AG04450 (cell line): ENCODE measurements around the gene ITPR3. TPM values are rescaled to one million over a fixed set of nuclear protein-coding genes. Genes with fewer than 3 reads are reported as not detected.

ENCODE experiments used
- CTCF ChIA-PET: fragments of 300-600, 350-600 bp; formaldehyde crosslinking; extraction: SDS; loops from one replicate; lab custom pipeline; 2022; ENCODE audit warnings: antibody characterized with exemption, inconsistent platforms; lab: Charles Lee
- POLR2A ChIA-PET: fragments of 350-600 bp; formaldehyde crosslinking; extraction: SDS; loops from one replicate; lab custom pipeline; 2021; ENCODE audit warnings: antibody characterized with exemption, inconsistent platforms; lab: Yijun Ruan, JAX
- DNase-seq: peaks from one replicate; pipeline ENCODE4 v3.0.0-alpha.2; 2011; ENCODE audit warnings: low read depth, low spot score
- H3K27ac ChIP-seq: one replicate; pipeline ENCODE4 v1.5.1; 2012; ENCODE audit warnings: low read depth, low read length, control low read depth
- H3K27me3 ChIP-seq: one replicate; pipeline ENCODE4 v1.6.0; 2012; ENCODE audit warnings: low read length; ENCODE audit not compliant: control insufficient read depth, insufficient read depth
- H3K4me3 ChIP-seq: 2 replicates; pipeline ENCODE4 v1.5.1; 2011; ENCODE audit warnings: mild to moderate bottlenecking, low read depth, low read length, control low read depth
- H3K9me3 ChIP-seq: 2 replicates; pipeline ENCODE4 v1.5.1; 2012; ENCODE audit warnings: low read length; ENCODE audit not compliant: control insufficient read depth, insufficient read depth
- CTCF ChIP-seq: IDR thresholded peaks from 2 replicates; pipeline ENCODE4 v1.5.1; 2011; ENCODE audit warnings: low read depth, low read length, control low read depth, inconsistent platforms
- polyA plus RNA-seq: library from polyadenylated mRNA; depleted of rRNA; stranded (reverse); fragments of >200 nt; gene quantifications from 2 replicates; pipeline ENCODE4 v1.2.3, GENCODE V29; 2011

Gene ITPR3
- polyA plus RNA-seq, 1 experiment: 4.4 TPM

- H3K27me3 ChIP-seq: no peaks in the 10 kb centered on the region
- no peak for DNase-seq
- TF ChIP-seq CTCF: no peak
- no peak overlapping the region for H3K4me3 ChIP-seq
- CTCF ChIA-PET: no interaction called here
- H3K9me3 ChIP-seq: no peaks in the 10 kb centered on the region
- POLR2A ChIA-PET: interaction anchor here (0.5 kb wide), 1 partner anchor 282 kb away, joined by 7 read pairs; no protein-coding TSS in a partner anchor
- no peak overlapping the region for H3K27ac ChIP-seq
Observed at GRCh38 chr6:33661106-33661838, 40.1 kb downstream of the ITPR3 start.

GRCh38 chr6:33662318-33662717 is 41.2 kb downstream of the ITPR3 start:
- no peak overlapping the region for H3K27ac ChIP-seq
- H3K27me3 ChIP-seq: no peaks in the 10 kb centered on the region
- H3K9me3 ChIP-seq: no peaks in the 10 kb centered on the region; the same call in 1 of the 2 replicates
- no peak for TF ChIP-seq CTCF
- no peak overlapping the region for H3K4me3 ChIP-seq
- CTCF ChIA-PET: no interaction called here
- DNase-seq: no peak
- POLR2A ChIA-PET: no interaction called here

- H3K4me3 ChIP-seq: no peak overlapping the region
- ChIA-PET CTCF (no interaction called here), POLR2A (no interaction called here)
- H3K27ac ChIP-seq: no peak overlapping the region
- no peaks in the 10 kb centered on the region; the same call in 1 of the 2 replicates for H3K9me3 ChIP-seq
- DNase-seq: no peak
- no peak for TF ChIP-seq CTCF
- H3K27me3 ChIP-seq: no peaks in the 10 kb centered on the region
Observed at GRCh38 chr6:33663028-33663427, 41.9 kb downstream of the ITPR3 start.

GRCh38 chr6:33663727-33664449 is 42.8 kb downstream of the ITPR3 start:
- no peaks in the 10 kb centered on the region; the same call in 1 of the 2 replicates for H3K9me3 ChIP-seq
- H3K27ac ChIP-seq: no peak overlapping the region
- DNase-seq: no peak
- no peak overlapping the region for H3K4me3 ChIP-seq
- TF ChIP-seq CTCF: no peak
- CTCF ChIA-PET: no interaction called here
- POLR2A ChIA-PET: no interaction called here
- no peaks in the 10 kb centered on the region for H3K27me3 ChIP-seq

GRCh38 chr6:33664506-33665057 is 43.5 kb downstream of the ITPR3 start:
- H3K9me3 ChIP-seq: no peaks in the 10 kb centered on the region; the same call in 1 of the 2 replicates
- H3K4me3 ChIP-seq: no peak overlapping the region
- TF ChIP-seq CTCF: no peak
- POLR2A ChIA-PET: no interaction called here
- DNase-seq: no peak
- H3K27me3 ChIP-seq: no peaks in the 10 kb centered on the region
- CTCF ChIA-PET: no interaction called here
- no peak overlapping the region for H3K27ac ChIP-seq
